ENCODE measurements around the gene BCL11A. TPM values are rescaled to one million over a fixed set of nuclear protein-coding genes. Genes with fewer than 3 reads are reported as not detected.

BCL11A gene
- total RNA-seq, 1 donor from 2014 or later: 29.8 TPM

GRCh38 chr2:60426341-60426740 is 127.1 kb downstream of the BCL11A start:
- no peak for FAIRE-seq
- Histone ChIP-seq H3K9ac (ENCODE audit: low read length) (no peak overlapping the region), H4K20me1 (ENCODE audit: insufficient read depth, low read length) (no peaks in the 10 kb centered on the region), H3K4me3 (ENCODE audit: insufficient read depth, low read depth, low read length) (no peak overlapping the region), H3K79me2 (ENCODE audit: insufficient read depth, low read length) (no peaks in the 10 kb centered on the region), H3K4me1 (ENCODE audit: insufficient read depth, low read length) (no peaks in the 10 kb centered on the region), H2AFZ (ENCODE audit: low read depth, low read length) (no peak overlapping the region), H3K27me3 (ENCODE audit: insufficient read depth, low read length) (no peaks in the 10 kb centered on the region), H3K9me3 (ENCODE audit: insufficient read depth, low read depth, low read length) (no peaks in the 10 kb centered on the region), H3K4me2 (ENCODE audit: low read length) (no peak overlapping the region), H3K36me3 (ENCODE audit: insufficient read depth, low read length) (no peaks in the 10 kb centered on the region), H3K27ac (ENCODE audit: low read depth, low read length) (no peak overlapping the region)
- no peak for DNase-seq (ENCODE audit: low read depth)
- Mint-ChIP-seq H3K4me1 (ENCODE audit: low read depth, unreplicated experiment) (no peaks in the 10 kb centered on the region), H3K27me3 (ENCODE audit: low read depth, unreplicated experiment) (no peaks in the 10 kb centered on the region), H3K36me3 (ENCODE audit: low read depth, unreplicated experiment) (no peaks in the 10 kb centered on the region), H3K9me3 (ENCODE audit: unreplicated experiment) (no peaks in the 10 kb centered on the region), H3K4me3 (ENCODE audit: unreplicated experiment) (no peak overlapping the region), H3K27ac (ENCODE audit: unreplicated experiment) (no peak overlapping the region)
- TF ChIP-seq, protein P1, sequence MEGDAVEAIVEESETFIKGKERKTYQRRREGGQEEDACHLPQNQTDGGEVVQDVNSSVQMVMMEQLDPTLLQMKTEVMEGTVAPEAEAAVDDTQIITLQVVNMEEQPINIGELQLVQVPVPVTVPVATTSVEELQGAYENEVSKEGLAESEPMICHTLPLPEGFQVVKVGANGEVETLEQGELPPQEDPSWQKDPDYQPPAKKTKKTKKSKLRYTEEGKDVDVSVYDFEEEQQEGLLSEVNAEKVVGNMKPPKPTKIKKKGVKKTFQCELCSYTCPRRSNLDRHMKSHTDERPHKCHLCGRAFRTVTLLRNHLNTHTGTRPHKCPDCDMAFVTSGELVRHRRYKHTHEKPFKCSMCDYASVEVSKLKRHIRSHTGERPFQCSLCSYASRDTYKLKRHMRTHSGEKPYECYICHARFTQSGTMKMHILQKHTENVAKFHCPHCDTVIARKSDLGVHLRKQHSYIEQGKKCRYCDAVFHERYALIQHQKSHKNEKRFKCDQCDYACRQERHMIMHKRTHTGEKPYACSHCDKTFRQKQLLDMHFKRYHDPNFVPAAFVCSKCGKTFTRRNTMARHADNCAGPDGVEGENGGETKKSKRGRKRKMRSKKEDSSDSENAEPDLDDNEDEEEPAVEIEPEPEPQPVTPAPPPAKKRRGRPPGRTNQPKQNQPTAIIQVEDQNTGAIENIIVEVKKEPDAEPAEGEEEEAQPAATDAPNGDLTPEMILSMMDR (IDR thresholded peaks at IDR 0.05; ENCODE audit: insufficient read depth, low read depth, low read length): no peak
- no peak for TF ChIP-seq EZH2 (IDR thresholded peaks at IDR 0.05; ENCODE audit: insufficient read depth, low read length)

DNA sequence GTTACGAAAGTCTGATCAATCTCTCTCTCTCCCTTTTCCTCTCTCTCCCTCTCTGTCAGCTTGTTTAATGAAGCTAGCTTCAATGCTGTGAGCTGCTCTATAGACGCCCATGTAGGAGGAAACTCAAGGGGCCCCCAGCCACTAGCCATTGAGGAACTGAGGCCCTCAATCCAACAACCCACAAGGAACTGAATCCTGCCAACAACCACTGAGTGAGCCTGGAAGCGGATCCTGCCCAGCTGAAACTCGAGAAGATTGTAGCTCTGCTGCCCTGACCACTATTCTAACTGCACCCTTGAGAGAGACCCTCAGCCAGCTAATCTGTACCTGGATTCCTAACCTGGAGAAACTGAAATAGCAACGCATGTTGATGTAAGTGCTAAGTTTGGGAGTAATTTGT is 129.2 kb downstream of the BCL11A start:
- no peaks in the 10 kb centered on the region for H3K4me1 ChIP-seq (ENCODE audit: insufficient read depth, low read length)
- DNase-seq (ENCODE audit: low read depth) (no peak), FAIRE-seq (no peak)
- no peaks in the 10 kb centered on the region for H3K79me2 ChIP-seq (ENCODE audit: insufficient read depth, low read length)
- no peaks in the 10 kb centered on the region for H3K27me3 ChIP-seq (ENCODE audit: insufficient read depth, low read length)
- Mint-ChIP-seq H3K9me3 (ENCODE audit: unreplicated experiment) (no peaks in the 10 kb centered on the region), H3K4me3 (ENCODE audit: unreplicated experiment) (no peak overlapping the region), H3K4me1 (ENCODE audit: low read depth, unreplicated experiment) (no peaks in the 10 kb centered on the region), H3K36me3 (ENCODE audit: low read depth, unreplicated experiment) (no peaks in the 10 kb centered on the region), H3K27ac (ENCODE audit: unreplicated experiment) (no peak overlapping the region), H3K27me3 (ENCODE audit: low read depth, unreplicated experiment) (peaks cover 5% of the 10 kb centered on the region)
- H4K20me1 ChIP-seq (ENCODE audit: insufficient read depth, low read length): no peaks in the 10 kb centered on the region
- H3K4me2 ChIP-seq (ENCODE audit: low read length): no peak overlapping the region
- TF ChIP-seq, protein P1 (IDR thresholded peaks at IDR 0.05; ENCODE audit: insufficient read depth, low read depth, low read length): no peak
- no peak for TF ChIP-seq EZH2 (IDR thresholded peaks at IDR 0.05; ENCODE audit: insufficient read depth, low read length)
- H3K4me3 ChIP-seq (ENCODE audit: insufficient read depth, low read depth, low read length): no peak overlapping the region
- no peaks in the 10 kb centered on the region for H3K36me3 ChIP-seq (ENCODE audit: insufficient read depth, low read length)
- H3K27ac ChIP-seq (ENCODE audit: low read depth, low read length): no peak overlapping the region
- H2AFZ ChIP-seq (ENCODE audit: low read depth, low read length): no peak overlapping the region
- H3K9ac ChIP-seq (ENCODE audit: low read length): no peak overlapping the region
- H3K9me3 ChIP-seq (ENCODE audit: insufficient read depth, low read depth, low read length): no peaks in the 10 kb centered on the region

DNA sequence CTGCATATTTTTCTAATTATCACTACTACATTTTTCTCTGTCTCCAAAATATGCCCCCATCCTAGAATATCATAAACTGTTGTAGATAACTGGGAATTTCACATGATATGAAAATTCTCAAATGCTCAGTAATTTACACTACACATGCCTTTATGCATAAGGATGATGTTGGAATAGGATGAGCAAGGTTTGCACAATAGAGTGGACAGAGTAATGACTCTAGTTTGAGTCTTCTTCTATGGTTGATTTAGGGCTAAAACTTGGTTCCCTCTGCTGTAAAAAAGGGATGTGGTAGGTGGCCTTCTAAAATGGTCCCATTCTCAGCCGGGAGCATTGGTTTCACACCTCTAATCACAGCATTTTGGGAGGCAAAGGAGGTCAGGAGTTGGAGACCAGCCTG is 129.9 kb downstream of the BCL11A start:
- H3K4me3 ChIP-seq (ENCODE audit: insufficient read depth, low read depth, low read length): no peak overlapping the region
- H3K79me2 ChIP-seq (ENCODE audit: insufficient read depth, low read length): no peaks in the 10 kb centered on the region
- no peaks in the 10 kb centered on the region for H3K27me3 ChIP-seq (ENCODE audit: insufficient read depth, low read length)
- Mint-ChIP-seq H3K27ac (ENCODE audit: unreplicated experiment) (no peak overlapping the region), H3K9me3 (ENCODE audit: unreplicated experiment) (no peaks in the 10 kb centered on the region), H3K4me3 (ENCODE audit: unreplicated experiment) (no peak overlapping the region), H3K36me3 (ENCODE audit: low read depth, unreplicated experiment) (no peaks in the 10 kb centered on the region), H3K27me3 (ENCODE audit: low read depth, unreplicated experiment) (peaks cover 12% of the 10 kb centered on the region), H3K4me1 (ENCODE audit: low read depth, unreplicated experiment) (no peaks in the 10 kb centered on the region)
- FAIRE-seq: no peak
- H3K36me3 ChIP-seq (ENCODE audit: insufficient read depth, low read length): no peaks in the 10 kb centered on the region
- no peaks in the 10 kb centered on the region for H3K4me1 ChIP-seq (ENCODE audit: insufficient read depth, low read length)
- H4K20me1 ChIP-seq (ENCODE audit: insufficient read depth, low read length): no peaks in the 10 kb centered on the region
- H3K9me3 ChIP-seq (ENCODE audit: insufficient read depth, low read depth, low read length): no peaks in the 10 kb centered on the region
- no peak overlapping the region for H2AFZ ChIP-seq (ENCODE audit: low read depth, low read length)
- no peak overlapping the region for H3K27ac ChIP-seq (ENCODE audit: low read depth, low read length)
- DNase-seq (ENCODE audit: low read depth): no peak
- no peak overlapping the region for H3K4me2 ChIP-seq (ENCODE audit: low read length)
- TF ChIP-seq EZH2 (IDR thresholded peaks at IDR 0.05; ENCODE audit: insufficient read depth, low read length): no peak
- H3K9ac ChIP-seq (ENCODE audit: low read length): no peak overlapping the region
